GM12878 (cell line): ENCODE results near the gene STEAP3. TPM values are rescaled to one million over a fixed set of nuclear protein-coding genes. Genes with fewer than 3 reads are reported as not detected.

Experiments used
- ATAC-seq: fragments of 200-7000 bp; cut with Tn5 transposase; 3 replicates; pipeline ENCODE4 v1.9.1; 2020; ENCODE audit warnings: mild to moderate bottlenecking, moderate library complexity
- BruUV-seq: library from RNA; stranded (reverse); fragments of 400-500 nt; replicated peaks from 2 replicates; lab custom pipeline; 2021; lab: Mats Ljungman, UMichigan
- CTCF ChIA-PET: fragments of 300-600 bp; sonication (Branson Sonifier 250); formaldehyde crosslinking; extraction: SDS; loops from one replicate; lab custom pipeline; 2021; ENCODE audit warnings: inconsistent platforms; lab: Yijun Ruan, JAX
- POLR2A ChIA-PET: fragments of 350-600 bp; formaldehyde crosslinking; extraction: SDS; loops from one replicate; lab custom pipeline; 2021; ENCODE audit warnings: inconsistent platforms; lab: Charles Lee
- RAD21 ChIA-PET: fragments of 300-600 bp; sonication (Branson Sonifier 250); formaldehyde crosslinking; loops from one replicate; lab custom pipeline; 2023; ENCODE audit warnings: antibody characterized with exemption; ENCODE audit not compliant: unreplicated experiment; lab: Charles Lee
- SMC1A ChIA-PET: fragments of 300-600 bp; sonication (Branson Sonifier 250); formaldehyde crosslinking; loops from one replicate; lab custom pipeline; 2023; ENCODE audit not compliant: unreplicated experiment, uncharacterized antibody; lab: Charles Lee
- DNase-seq: peaks from one replicate; pipeline ENCODE4 v3.0.0-alpha.2; 2011; ENCODE audit warnings: low read depth, low spot score
- FAIRE-seq: peaks from 3 replicates; lab custom pipeline; 2011; peaks lifted over from hg19 to GRCh38; lab: Jason Lieb, UNC
- H2AFZ ChIP-seq: 2 replicates; pipeline ENCODE4 v1.6.0; 2011; ENCODE audit warnings: low read depth, low read length, control low read depth; ENCODE audit not compliant: control insufficient read depth
- H3K27ac ChIP-seq: 2 replicates; pipeline ENCODE4 v1.5.1; 2011; ENCODE audit warnings: control low read depth; ENCODE audit not compliant: control insufficient read depth, insufficient read depth
- H3K27me3 ChIP-seq, 2 experiments: replicated peaks in 1 of 2; 2 replicates each; pipeline versions ENCODE4 v1.6.0 to v1.6.1; 2011; ENCODE audit warnings: low read length in 1 of 2; ENCODE audit not compliant: control insufficient read depth in 2 of 2, insufficient read depth in 2 of 2
- H3K36me3 ChIP-seq, 2 experiments: 2 replicates each; pipeline ENCODE4 v1.5.1; 2011; ENCODE audit warnings: low read length in 1 of 2; ENCODE audit not compliant: control insufficient read depth in 2 of 2, insufficient read depth in 2 of 2
- H3K4me1 ChIP-seq: 2 replicates; pipeline ENCODE4 v1.6.1; 2011; ENCODE audit warnings: mild to moderate bottlenecking, low read length, moderate library complexity, mixed read lengths; ENCODE audit not compliant: control insufficient read depth, insufficient read depth
- H3K4me2 ChIP-seq: 2 replicates; pipeline ENCODE4 v1.6.0; 2011; ENCODE audit warnings: control low read depth; ENCODE audit not compliant: control insufficient read depth, insufficient read depth
- H3K4me3 ChIP-seq: fragments of 200-600 bp; sonication (generic); 2 replicates; pipeline ENCODE4 v1.5.1; 2016
- H3K79me2 ChIP-seq: 2 replicates; pipeline ENCODE4 v1.6.0; 2011; ENCODE audit warnings: low read length; ENCODE audit not compliant: control insufficient read depth, insufficient read depth
- H3K9ac ChIP-seq: 2 replicates; pipeline ENCODE4 v1.8.0; 2011; ENCODE audit warnings: low read length, control low read depth, mixed read lengths; ENCODE audit not compliant: control insufficient read depth, insufficient read depth
- H3K9me3 ChIP-seq: replicated peaks from 3 replicates; pipeline ENCODE4 v1.5.1; 2011; ENCODE audit warnings: mild to moderate bottlenecking, low read length; ENCODE audit not compliant: control insufficient read depth, insufficient read depth
- H4K20me1 ChIP-seq: 2 replicates; pipeline ENCODE4 v1.6.0; 2011; ENCODE audit not compliant: control insufficient read depth, insufficient read depth
- BACH1 ChIP-seq: fragments of 450-650 bp; IDR thresholded peaks from 2 replicates; pipeline ENCODE4 v1.6.1; 2017; ENCODE audit warnings: mild to moderate bottlenecking, borderline replicate concordance
- CHD2 ChIP-seq: IDR thresholded peaks from 2 replicates; pipeline ENCODE4 v1.6.1; 2011; ENCODE audit warnings: low read depth, low read length, improper control_type of control experiment, borderline replicate concordance
- IKZF2 ChIP-seq, 2 experiments: fragments of 450-650 bp; IDR thresholded peaks; 2 replicates each; pipeline ENCODE4 v1.6.1; 2017; ENCODE audit warnings: mild to moderate bottlenecking in 2 of 2, moderate library complexity in 2 of 2
- JUND ChIP-seq: IDR thresholded peaks from 2 replicates; pipeline ENCODE4 v1.6.1; 2012; ENCODE audit warnings: low read depth, mild to moderate bottlenecking, low read length, improper control_type of control experiment, moderate library complexity
- NR2C1 ChIP-seq: fragments of 450-650 bp; IDR thresholded peaks from 2 replicates; pipeline ENCODE4 v1.6.1; 2017; ENCODE audit warnings: antibody characterized with exemption, mild to moderate bottlenecking, moderate library complexity
- SMAD5 ChIP-seq: IDR thresholded peaks from 2 replicates; pipeline ENCODE4 v1.6.1; 2016; ENCODE audit warnings: antibody characterized with exemption, low read depth
- STAT1 ChIP-seq: fragments of 450-650 bp; conservative IDR thresholded peaks from 2 replicates; pipeline ENCODE4 v1.6.1; 2014; ENCODE audit warnings: antibody characterized with exemption, mild to moderate bottlenecking
- ZZZ3 ChIP-seq: IDR thresholded peaks from 2 replicates; pipeline ENCODE4 v1.6.1; 2011; ENCODE audit warnings: low read depth; ENCODE audit not compliant: control insufficient read depth, insufficient read length
- WGBS: methylation state at CpG from one replicate; pipeline ENCODE4 v1.1.6; 2016; ENCODE audit warnings: low lambda C conversion rate; ENCODE audit not compliant: insufficient replicate concordance, insufficient coverage; ENCODE audit errors: missing lambda C conversion rate; 5-methylcytosine and 5-hydroxymethylcytosine counted together
- in situ Hi-C: fragments of 300-500 bp; cut with MboI; formaldehyde crosslinking; loops from 9 replicates; pipeline ENCODE4 v1.14.3; 2018; ENCODE audit warnings: mixed read lengths
- intact Hi-C: fragments of 100-400 bp; cut with micrococcal nuclease; formaldehyde crosslinking; loops from one replicate; pipeline ENCODE4 v1.14.2; 2022; ENCODE audit not compliant: unreplicated experiment
- polyA plus RNA-seq, 11 experiments: library from polyadenylated mRNA; depleted of rRNA in 4 of 11; unstranded in 6 of 11; stranded (reverse) in 5 of 11; fragments of >200 nt; fragmentation: Nextera tagmentation in 4 of 11; fragmentation: Illumina TruSeq in 1 of 11; extraction: Ambion mirVana in 4 of 11; extraction: Trizol in 1 of 11; gene quantifications; 1 replicate in 1 of 11; 2 replicates in 10 of 11; pipeline versions ENCODE4 v1.2.1 to v1.2.3, GENCODE V29; 2011 to 2016; ENCODE audit warnings: inconsistent platforms in 2 of 11, missing spikeins in 2 of 11, low read depth in 1 of 11
- total RNA-seq, 4 experiments: library from RNA; depleted of rRNA in 3 of 4; stranded (reverse); fragments of >200 nt in 3 of 4; fragmentation: Illumina TruSeq in 1 of 4; extraction: Trizol in 1 of 4; gene quantifications; 2 replicates each; pipeline versions ENCODE4 v1.2.1 to v1.2.3, GENCODE V29; 2013 to 2021

Gene STEAP3
- total and polyA plus RNA-seq, 10 of the 15 experiments (the other 5 are each of a cell fraction or from before 2014, with no cell fraction given): 0.42 to 8.3 (median 4.8) TPM

DNA sequence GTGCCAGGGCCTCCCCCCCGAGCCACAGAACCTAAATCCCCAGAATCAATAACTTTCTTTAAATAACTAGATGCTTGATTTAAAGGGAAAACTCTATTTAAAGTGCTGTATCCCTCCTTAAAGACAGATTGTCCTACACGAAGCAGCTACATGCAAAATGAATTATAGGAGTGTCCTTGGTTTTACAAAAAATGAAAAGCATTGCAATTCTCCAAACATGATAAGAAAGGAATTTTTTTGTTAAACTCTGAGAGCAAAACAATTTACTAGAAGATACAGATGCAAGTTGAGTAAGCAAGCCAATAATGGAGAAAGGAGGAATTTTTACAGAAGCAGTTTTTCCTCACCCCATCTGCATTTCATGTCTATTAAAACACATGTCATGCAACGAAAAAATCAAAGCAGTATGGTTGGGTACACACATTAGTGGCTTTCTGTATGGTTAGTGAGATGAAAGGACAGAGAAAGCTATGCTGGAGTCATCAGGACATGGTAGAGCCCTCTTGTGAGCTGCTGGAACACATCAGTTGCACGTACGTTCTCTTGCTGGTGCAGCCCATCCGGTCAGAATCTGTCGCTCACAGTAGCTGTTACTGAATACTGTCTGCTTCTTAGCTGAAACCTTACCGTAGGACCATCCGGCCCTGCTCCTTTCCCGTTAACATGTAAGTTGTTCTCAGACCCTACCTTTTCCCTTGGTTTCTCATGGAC lies 25.9 kb upstream of the STEAP3 start (continued):
- TF ChIP-seq NR2C1 (no peak), JUND (no peak), BACH1 (no peak), CHD2 (no peak), IKZF2 (IDR thresholded peaks at IDR 0.05) (no peak), SMAD5 (no peak), ZZZ3 (no peak)

GRCh38 chr2:119198240-119198840 lies 25.3 kb upstream of the STEAP3 start:
- ChIA-PET POLR2A (no interaction called here), RAD21 (no interaction called here), CTCF (interaction anchor here (1.2 kb wide), 1 partner anchor 67 kb away, joined by 3 read pairs; no protein-coding TSS in a partner anchor), SMC1A (no interaction called here)
- Histone ChIP-seq H4K20me1 (no peaks in the 10 kb centered on the region), H3K79me2 (no peaks in the 10 kb centered on the region), H3K27ac (no peak overlapping the region), H3K4me3 (no peak overlapping the region), H3K9me3 (no peaks in the 10 kb centered on the region), H3K9ac (no peak overlapping the region), H2AFZ (no peak overlapping the region), H3K27me3 (peaks cover 0 to 4% of the 10 kb centered on the region in 2 experiments; a peak in 2 of 4 replicates), H3K4me2 (no peak overlapping the region), H3K4me1 (peaks cover 3% of the 10 kb centered on the region; the same call in 1 of the 2 replicates), H3K36me3 (no peaks in the 10 kb centered on the region)
- no peak for FAIRE-seq
- 43% methylated on average over 7 of the region's 7 CpGs for WGBS
- in situ Hi-C loops (no loop called here), intact Hi-C loops (no loop called here)
- BruUV-seq: no TSS peak
- ATAC-seq: no peak
- no peak for DNase-seq
- no peak for TF ChIP-seq STAT1
